KMS-11 (cell line): ENCODE measurements around the gene PPP3R2.

Experiments used
- H2AFZ ChIP-seq: fragments of 200-600 bp; sonication (generic); 2 replicates; pipeline ENCODE4 v1.6.1; 2016; ENCODE audit warnings: antibody characterized with exemption, mixed run types, low read depth
- H3K27ac ChIP-seq: fragments of 200-600 bp; sonication (generic); 2 replicates; pipeline ENCODE4 v1.6.1; 2016; ENCODE audit warnings: mild to moderate bottlenecking, mixed run types
- H3K27me3 ChIP-seq: fragments of 200-600 bp; sonication (generic); 2 replicates; pipeline ENCODE4 v1.6.1; 2017; ENCODE audit warnings: mild to moderate bottlenecking, low read depth, mixed run types, moderate library complexity; ENCODE audit not compliant: insufficient read depth
- H3K36me3 ChIP-seq: fragments of 200-600 bp; sonication (generic); 2 replicates; pipeline ENCODE4 v1.6.1; 2017; ENCODE audit warnings: mild to moderate bottlenecking, mixed run types; ENCODE audit not compliant: insufficient read depth
- H3K4me1 ChIP-seq: fragments of 200-600 bp; sonication (generic); 2 replicates; pipeline ENCODE4 v1.6.1; 2016; ENCODE audit warnings: mild to moderate bottlenecking, low read depth, mixed run types; ENCODE audit not compliant: poor library complexity, severe bottlenecking
- H3K4me2 ChIP-seq: fragments of 200-600 bp; sonication (generic); 2 replicates; pipeline ENCODE4 v1.7.0; 2016; ENCODE audit warnings: mild to moderate bottlenecking, mixed run types
- H3K4me3 ChIP-seq: fragments of 200-600 bp; sonication (generic); IDR thresholded peaks from 2 replicates; pipeline ENCODE4 v1.6.1; 2017; ENCODE audit warnings: low read depth, low read length, mixed read lengths; ENCODE audit not compliant: insufficient read depth
- H3K79me2 ChIP-seq: fragments of 200-600 bp; sonication (generic); 2 replicates; pipeline ENCODE4 v1.6.1; 2016; ENCODE audit warnings: low read depth, mixed run types; ENCODE audit not compliant: insufficient read depth
- H3K9ac ChIP-seq: fragments of 200-600 bp; sonication (generic); 2 replicates; pipeline ENCODE4 v1.6.1; 2016; ENCODE audit warnings: mild to moderate bottlenecking, mixed run types
- H4K20me1 ChIP-seq: fragments of 200-600 bp; sonication (generic); 2 replicates; pipeline ENCODE4 v1.6.1; 2016; ENCODE audit warnings: mild to moderate bottlenecking, mixed run types; ENCODE audit not compliant: insufficient read depth
- CTCF ChIP-seq: fragments of 200-600 bp; sonication (generic); conservative IDR thresholded peaks from 2 replicates; pipeline ENCODE4 v1.6.1; 2017; ENCODE audit warnings: low read depth, mild to moderate bottlenecking, antibody characterized with exemption, low read length, moderate library complexity, mixed read lengths

Gene PPP3R2

DNA sequence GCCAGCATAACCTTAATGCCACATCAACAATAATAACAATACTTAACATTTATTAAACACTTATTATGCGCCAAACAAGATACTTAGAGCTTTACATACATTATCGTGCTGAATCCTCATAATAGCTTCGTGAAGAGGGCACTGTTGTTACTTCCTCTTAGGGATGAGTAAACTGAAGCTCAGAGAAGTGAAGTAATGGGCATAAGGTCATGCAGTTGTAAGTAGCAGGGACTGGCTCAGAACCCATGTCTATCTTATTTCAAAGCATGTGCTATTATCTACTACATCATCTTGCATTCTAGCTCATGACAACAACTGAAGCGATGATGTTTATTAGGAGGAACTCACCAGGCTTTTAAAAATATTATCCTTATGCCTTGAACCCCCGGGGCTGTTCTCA lies 34.9 kb upstream of the PPP3R2 start:
- Histone ChIP-seq H3K27me3 (no peaks in the 10 kb centered on the region), H3K79me2 (no peaks in the 10 kb centered on the region), H3K36me3 (no peaks in the 10 kb centered on the region), H2AFZ (no peak overlapping the region), H3K4me2 (no peak overlapping the region), H3K27ac (no peak overlapping the region), H4K20me1 (no peaks in the 10 kb centered on the region), H3K9ac (no peak overlapping the region), H3K4me3 (no peak overlapping the region), H3K4me1 (no peaks in the 10 kb centered on the region)
- TF ChIP-seq CTCF = no peak

DNA sequence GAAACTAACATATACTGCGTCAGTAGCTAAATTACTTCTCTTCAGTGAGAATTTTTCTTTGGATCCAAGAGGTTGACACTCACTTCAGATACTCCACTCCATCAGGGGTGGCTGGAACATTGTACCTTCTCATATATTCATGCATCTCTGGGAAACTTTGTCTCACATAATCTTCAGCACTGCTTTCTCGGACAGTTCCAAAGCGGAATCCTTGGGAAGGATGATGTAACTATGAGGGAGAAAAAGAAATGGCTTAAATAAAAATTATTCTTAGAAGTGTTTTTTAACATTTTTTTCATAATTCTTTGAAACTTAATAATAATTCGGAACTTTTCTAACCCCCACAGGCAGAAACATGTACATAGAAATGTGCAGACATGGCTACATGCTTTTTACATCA lies 33.4 kb upstream of the PPP3R2 start:
- no peak overlapping the region for H3K9ac ChIP-seq
- H3K4me2 ChIP-seq = no peak overlapping the region
- no peak overlapping the region for H3K4me3 ChIP-seq
- no peaks in the 10 kb centered on the region for H3K79me2 ChIP-seq
- H3K4me1 ChIP-seq = no peaks in the 10 kb centered on the region
- no peaks in the 10 kb centered on the region for H4K20me1 ChIP-seq
- no peak overlapping the region for H3K27ac ChIP-seq
- no peaks in the 10 kb centered on the region for H3K27me3 ChIP-seq
- no peak overlapping the region for H2AFZ ChIP-seq
- no peak for TF ChIP-seq CTCF
- no peaks in the 10 kb centered on the region for H3K36me3 ChIP-seq

DNA sequence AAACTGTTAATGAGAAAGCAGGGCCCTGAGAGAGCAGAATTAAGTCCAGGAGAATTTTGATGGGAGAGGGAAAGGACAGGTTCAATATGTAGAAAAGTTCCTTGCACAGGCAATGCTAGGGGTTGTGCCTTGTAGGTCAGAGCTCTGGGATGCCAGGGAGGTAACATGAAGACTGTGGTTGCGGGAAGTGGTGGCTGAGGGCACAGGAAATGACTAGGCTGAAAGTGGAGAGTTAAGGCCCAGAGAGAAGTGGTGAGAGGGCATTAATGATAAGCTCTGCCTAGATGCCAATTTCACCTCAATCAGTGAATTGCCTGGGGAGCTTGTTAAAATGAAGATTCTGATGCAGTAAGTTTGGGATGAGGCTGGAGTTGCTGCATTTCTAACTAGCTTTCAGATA lies 31.5 kb upstream of the PPP3R2 start:
- H3K4me2 ChIP-seq = no peak overlapping the region
- H4K20me1 ChIP-seq = no peaks in the 10 kb centered on the region
- no peak for TF ChIP-seq CTCF
- no peak overlapping the region for H3K4me3 ChIP-seq
- H3K9ac ChIP-seq = no peak overlapping the region
- H3K4me1 ChIP-seq = no peaks in the 10 kb centered on the region
- H3K36me3 ChIP-seq = no peaks in the 10 kb centered on the region
- no peak overlapping the region for H2AFZ ChIP-seq
- H3K27me3 ChIP-seq = no peaks in the 10 kb centered on the region
- no peaks in the 10 kb centered on the region for H3K79me2 ChIP-seq
- H3K27ac ChIP-seq = no peak overlapping the region

GRCh38 chr9:101625876-101626275 lies 31.1 kb upstream of the PPP3R2 start:
- TF ChIP-seq CTCF = no peak
- no peaks in the 10 kb centered on the region for H4K20me1 ChIP-seq
- H3K27ac ChIP-seq = no peak overlapping the region
- no peaks in the 10 kb centered on the region for H3K79me2 ChIP-seq
- H2AFZ ChIP-seq = no peak overlapping the region
- H3K4me1 ChIP-seq = no peaks in the 10 kb centered on the region
- H3K4me3 ChIP-seq = no peak overlapping the region
- H3K9ac ChIP-seq = no peak overlapping the region
- H3K4me2 ChIP-seq = no peak overlapping the region
- no peaks in the 10 kb centered on the region for H3K27me3 ChIP-seq
- no peaks in the 10 kb centered on the region for H3K36me3 ChIP-seq

DNA sequence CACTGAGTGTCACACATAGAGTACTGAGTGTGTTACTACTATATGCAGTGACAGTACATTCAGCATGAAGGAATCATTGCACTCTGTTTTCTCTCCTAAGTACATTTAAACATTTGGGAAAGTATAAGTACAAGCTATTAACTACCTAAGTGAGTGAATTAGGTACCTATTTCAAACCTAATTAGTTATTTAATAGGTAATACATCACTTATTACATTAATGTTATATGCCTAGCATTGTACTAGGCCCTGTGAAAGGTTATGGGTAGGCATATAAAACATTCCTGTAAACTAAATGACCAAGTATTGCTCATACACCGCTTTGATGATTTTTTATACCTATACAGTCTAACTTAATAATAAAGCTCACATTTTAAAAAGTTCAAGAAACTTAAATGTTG lies 25.7 kb upstream of the PPP3R2 start:
- no peak overlapping the region for H3K27ac ChIP-seq
- no peaks in the 10 kb centered on the region for H4K20me1 ChIP-seq
- H3K9ac ChIP-seq = no peak overlapping the region
- peaks cover 6% of the 10 kb centered on the region for H3K4me1 ChIP-seq
- no peaks in the 10 kb centered on the region for H3K79me2 ChIP-seq
- H2AFZ ChIP-seq = no peak overlapping the region
- H3K4me3 ChIP-seq = no peak overlapping the region
- H3K4me2 ChIP-seq = no peak overlapping the region
- TF ChIP-seq CTCF = no peak
- H3K27me3 ChIP-seq = no peaks in the 10 kb centered on the region
- H3K36me3 ChIP-seq = no peaks in the 10 kb centered on the region
